ENCODE data around the gene MTHFS. TPM values are rescaled to one million over a fixed set of nuclear protein-coding genes. Genes with fewer than 3 reads are reported as not detected.

MTHFS gene
- total and polyA plus RNA-seq, 8 donors = 5.7 to 101 (median 48.1) TPM; not detected in 2

DNA sequence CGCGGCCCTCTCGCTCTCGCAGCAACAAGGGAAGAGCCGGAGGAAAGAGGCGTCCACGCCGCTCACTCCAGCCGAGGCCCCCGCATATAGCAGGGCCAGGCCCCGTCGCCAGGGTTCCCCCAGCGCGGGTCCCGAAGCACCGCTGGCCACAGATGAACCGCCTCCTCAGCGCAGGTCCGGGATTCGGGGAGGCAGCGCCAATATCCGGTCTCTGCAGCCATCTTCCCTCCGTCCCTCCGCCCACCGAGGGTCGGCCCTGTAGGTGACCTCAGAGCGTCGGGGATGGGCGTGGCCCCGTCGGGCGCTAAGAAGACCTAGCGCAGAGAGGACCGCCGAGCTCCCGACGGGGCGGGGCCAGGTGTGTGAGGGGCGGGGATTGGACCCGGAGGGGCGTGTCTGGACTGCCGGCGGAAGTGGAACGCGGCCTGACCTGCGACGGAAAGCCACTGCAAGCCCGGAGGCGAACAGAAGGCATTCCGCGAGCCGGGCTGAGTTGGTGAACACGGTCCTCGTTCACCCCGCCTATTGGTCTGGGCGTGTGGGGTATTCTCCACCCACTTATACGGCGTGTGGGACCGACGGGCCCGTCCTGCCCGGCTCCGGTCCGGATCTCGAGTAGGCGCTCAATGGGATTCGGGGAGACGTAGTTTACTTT is 26.8 kb upstream of the MTHFS start:
- Histone ChIP-seq H3K4me1 (peaks cover 7 to 23% (median 15%) of the 10 kb centered on the region in 4 donors), H3K9me3 (peaks cover 21 to 33% (median 28%) of the 10 kb centered on the region in 4 donors), H3K27ac (peak overlapping the region; percentile 85 to 98 (median 96)), H3K4me3 (peak overlapping the region; percentile 68 to 88 (median 77)), H3K36me3 (peaks cover 6 to 30% (median 26%) of the 10 kb centered on the region in 4 donors), H3K27me3 (no peaks in the 10 kb centered on the region)
- WGBS, 5 donors = 0 to 1% (median 0%) methylated on average over 32 to 68 of the region's 68 CpGs
- TF ChIP-seq POLR2A (IDR thresholded peaks at IDR 0.05) (peak in 1 of 4 donors; percentile 68), POLR2AphosphoS5 (IDR thresholded peaks at IDR 0.05) (peak; percentile 58 to 97 (median 92)), EP300 (IDR thresholded peaks at IDR 0.05) (no peak)
- TF ChIP-seq, protein P1, sequence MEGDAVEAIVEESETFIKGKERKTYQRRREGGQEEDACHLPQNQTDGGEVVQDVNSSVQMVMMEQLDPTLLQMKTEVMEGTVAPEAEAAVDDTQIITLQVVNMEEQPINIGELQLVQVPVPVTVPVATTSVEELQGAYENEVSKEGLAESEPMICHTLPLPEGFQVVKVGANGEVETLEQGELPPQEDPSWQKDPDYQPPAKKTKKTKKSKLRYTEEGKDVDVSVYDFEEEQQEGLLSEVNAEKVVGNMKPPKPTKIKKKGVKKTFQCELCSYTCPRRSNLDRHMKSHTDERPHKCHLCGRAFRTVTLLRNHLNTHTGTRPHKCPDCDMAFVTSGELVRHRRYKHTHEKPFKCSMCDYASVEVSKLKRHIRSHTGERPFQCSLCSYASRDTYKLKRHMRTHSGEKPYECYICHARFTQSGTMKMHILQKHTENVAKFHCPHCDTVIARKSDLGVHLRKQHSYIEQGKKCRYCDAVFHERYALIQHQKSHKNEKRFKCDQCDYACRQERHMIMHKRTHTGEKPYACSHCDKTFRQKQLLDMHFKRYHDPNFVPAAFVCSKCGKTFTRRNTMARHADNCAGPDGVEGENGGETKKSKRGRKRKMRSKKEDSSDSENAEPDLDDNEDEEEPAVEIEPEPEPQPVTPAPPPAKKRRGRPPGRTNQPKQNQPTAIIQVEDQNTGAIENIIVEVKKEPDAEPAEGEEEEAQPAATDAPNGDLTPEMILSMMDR (IDR thresholded peaks at IDR 0.05) = no peak
- DNase-seq = peak; percentile 97 to 99
- intact Hi-C loops (cut with DNase I; ENCODE audit: low total_unique reads) = no loop called here

DNA sequence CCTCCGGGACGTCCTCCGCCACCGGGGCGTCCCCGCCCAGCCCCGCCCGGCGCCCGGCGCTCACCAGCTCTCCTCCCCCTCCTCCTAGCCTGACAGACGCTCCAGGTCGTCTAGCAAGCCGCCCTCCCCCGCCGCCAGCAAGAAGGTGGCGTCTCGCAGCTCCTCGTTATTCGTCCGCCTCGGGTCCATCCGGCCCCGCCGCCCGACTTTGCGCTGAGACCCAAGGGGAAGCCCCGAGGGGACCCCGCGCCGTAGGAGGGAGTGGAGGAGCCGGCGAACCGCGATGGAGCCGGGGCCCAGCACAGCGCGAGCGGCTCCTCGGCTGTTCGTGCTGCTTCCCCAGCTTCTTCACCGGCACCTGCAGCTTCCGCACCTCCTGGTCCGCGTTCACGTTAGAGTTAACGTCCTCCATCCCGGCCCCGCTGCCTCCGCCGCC is 26.3 kb upstream of the MTHFS start:
- H3K27me3 ChIP-seq = no peaks in the 10 kb centered on the region
- H3K36me3 ChIP-seq = peaks cover 6 to 33% (median 26%) of the 10 kb centered on the region in 4 donors
- WGBS, 5 donors = 0 to 1% (median 0%) methylated on average over 3 to 51 of the region's 51 CpGs
- H3K9me3 ChIP-seq = peaks cover 24 to 39% (median 33%) of the 10 kb centered on the region in 4 donors
- DNase-seq = peak; percentile 63 to 90
- peak overlapping the region; percentile 68 to 88 (median 77) for H3K4me3 ChIP-seq
- TF ChIP-seq EP300 (IDR thresholded peaks at IDR 0.05) (no peak), POLR2AphosphoS5 (IDR thresholded peaks at IDR 0.05) (peak in 1 of 3 donors; percentile 67), POLR2A (IDR thresholded peaks at IDR 0.05) (no peak)
- intact Hi-C loops (cut with DNase I; ENCODE audit: low total_unique reads) = no loop called here
- H3K27ac ChIP-seq = peak overlapping the region; percentile 85 to 98 (median 96)
- H3K4me1 ChIP-seq = peaks cover 7 to 23% (median 15%) of the 10 kb centered on the region in 4 donors

DNA sequence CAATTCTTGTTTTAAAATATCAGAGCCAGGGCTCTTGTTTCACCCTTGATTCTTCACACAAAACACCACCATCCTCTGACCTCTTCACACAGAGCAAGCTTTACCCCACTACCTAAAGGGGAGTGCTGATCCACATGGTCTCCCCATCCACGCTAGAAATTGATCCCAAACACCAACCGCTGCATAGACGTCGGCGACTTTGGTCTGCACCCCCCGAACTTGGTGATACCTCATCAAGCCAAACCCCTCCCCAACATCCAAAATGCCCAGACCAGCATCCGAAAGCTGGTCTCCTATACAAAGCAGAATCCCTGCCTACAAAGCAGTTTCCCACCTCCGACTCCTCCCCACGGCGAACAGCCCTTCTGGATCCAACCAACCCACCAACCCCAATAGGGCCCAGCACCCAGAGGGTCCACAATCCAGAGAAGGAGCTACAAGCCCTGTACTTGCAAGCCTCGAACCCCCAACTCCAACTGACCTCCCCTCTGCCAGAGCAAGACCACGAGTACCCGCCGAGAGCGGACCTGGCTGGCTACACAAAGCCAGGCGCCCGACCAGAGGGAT is 25.8 kb upstream of the MTHFS start:
- H3K27ac ChIP-seq = peak overlapping the region; percentile 85 to 98 (median 96)
- peak overlapping the region; percentile 68 to 88 (median 77) for H3K4me3 ChIP-seq
- WGBS, 5 donors = 15 to 23% (median 16%) methylated on average over 15 to 17 of the region's 17 CpGs
- H3K36me3 ChIP-seq = peaks cover 6 to 34% (median 26%) of the 10 kb centered on the region in 4 donors
- TF ChIP-seq, protein P1 (IDR thresholded peaks at IDR 0.05) = no peak
- TF ChIP-seq POLR2AphosphoS5 (IDR thresholded peaks at IDR 0.05) (no peak), EP300 (IDR thresholded peaks at IDR 0.05) (no peak), POLR2A (IDR thresholded peaks at IDR 0.05) (no peak)
- peaks cover 28 to 44% (median 38%) of the 10 kb centered on the region in 4 donors for H3K9me3 ChIP-seq
- peaks cover 7 to 23% (median 15%) of the 10 kb centered on the region in 4 donors for H3K4me1 ChIP-seq
- intact Hi-C loops (cut with DNase I; ENCODE audit: low total_unique reads) = no loop called here
- no peaks in the 10 kb centered on the region for H3K27me3 ChIP-seq
- no peak for DNase-seq

DNA sequence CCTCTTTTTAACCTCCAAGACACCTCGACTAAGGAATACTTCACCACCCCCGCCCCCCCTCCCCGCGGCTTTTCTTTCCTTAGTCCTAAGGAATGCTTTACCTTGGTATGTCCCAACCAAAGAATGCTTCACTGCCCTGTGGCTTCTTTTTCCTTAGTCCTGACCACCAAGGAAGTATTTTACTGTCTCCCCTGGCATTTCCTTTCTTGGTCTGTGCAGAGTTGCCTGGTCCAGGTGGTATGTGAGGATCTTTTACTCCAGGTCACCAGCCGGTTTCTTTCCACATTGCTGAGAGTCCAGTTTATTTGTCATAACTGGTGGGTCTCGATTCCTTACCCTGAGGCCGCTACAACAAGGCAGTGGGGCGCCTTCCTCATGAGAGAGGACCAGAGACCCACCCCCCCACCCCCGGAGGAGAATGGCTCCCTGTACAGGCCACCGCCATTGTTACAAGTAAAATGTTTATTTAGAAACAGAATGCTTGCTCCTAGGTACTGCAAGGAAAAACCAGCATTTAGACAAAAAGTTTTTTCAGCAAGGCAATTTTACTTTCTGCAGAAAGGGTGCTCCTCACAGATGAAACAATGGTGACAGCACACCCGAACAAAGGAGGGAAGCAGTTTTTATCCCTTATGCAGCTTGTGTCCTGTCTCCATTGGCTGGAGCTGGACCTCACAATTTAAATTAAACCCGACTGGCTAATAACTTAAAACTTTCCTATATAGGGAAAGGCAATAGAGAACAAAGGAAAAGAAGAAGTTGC is 23.1 kb upstream of the MTHFS start:
- Histone ChIP-seq H3K4me3 (no peak overlapping the region), H3K27me3 (no peaks in the 10 kb centered on the region), H3K4me1 (peaks cover 7 to 23% (median 15%) of the 10 kb centered on the region in 4 donors), H3K36me3 (peaks cover 6 to 34% (median 26%) of the 10 kb centered on the region in 4 donors), H3K9me3 (peaks cover 36 to 70% (median 61%) of the 10 kb centered on the region in 4 donors), H3K27ac (no peak overlapping the region)
- intact Hi-C loops (cut with DNase I; ENCODE audit: low total_unique reads) = no loop called here
- TF ChIP-seq EP300 (IDR thresholded peaks at IDR 0.05) (no peak), POLR2A (IDR thresholded peaks at IDR 0.05) (no peak), POLR2AphosphoS5 (IDR thresholded peaks at IDR 0.05) (no peak)
- TF ChIP-seq, protein P1 (IDR thresholded peaks at IDR 0.05) = no peak
- no peak for DNase-seq
- WGBS, 5 donors = 91 to 97% (median 96%) methylated on average over 12 of the region's 12 CpGs
